GM12878 (cell line): ENCODE measurements around the gene RIMS1. TPM values are rescaled to one million over a fixed set of nuclear protein-coding genes. Genes with fewer than 3 reads are reported as not detected.
A peak's percentile ranks its signal among the peaks of the same experiment; 100 is the strongest.

Source experiments
- ATAC-seq: fragments of 200-7000 bp; cut with Tn5 transposase; 3 replicates; pipeline ENCODE4 v1.9.1; 2020; ENCODE audit warnings: mild to moderate bottlenecking, moderate library complexity
- BruUV-seq: library from RNA; stranded (reverse); fragments of 400-500 nt; replicated peaks from 2 replicates; lab custom pipeline; 2021; lab: Mats Ljungman, UMichigan
- CTCF ChIA-PET: fragments of 300-600 bp; sonication (Branson Sonifier 250); formaldehyde crosslinking; extraction: SDS; loops from one replicate; lab custom pipeline; 2021; ENCODE audit warnings: inconsistent platforms; lab: Yijun Ruan, JAX
- POLR2A ChIA-PET: fragments of 350-600 bp; formaldehyde crosslinking; extraction: SDS; loops from one replicate; lab custom pipeline; 2021; ENCODE audit warnings: inconsistent platforms; lab: Charles Lee
- RAD21 ChIA-PET: fragments of 300-600 bp; sonication (Branson Sonifier 250); formaldehyde crosslinking; loops from one replicate; lab custom pipeline; 2023; ENCODE audit warnings: antibody characterized with exemption; ENCODE audit not compliant: unreplicated experiment; lab: Charles Lee
- SMC1A ChIA-PET: fragments of 300-600 bp; sonication (Branson Sonifier 250); formaldehyde crosslinking; loops from one replicate; lab custom pipeline; 2023; ENCODE audit not compliant: unreplicated experiment, uncharacterized antibody; lab: Charles Lee
- DNase-seq: peaks from one replicate; pipeline ENCODE4 v3.0.0-alpha.2; 2011; ENCODE audit warnings: low read depth, low spot score
- FAIRE-seq: peaks from 3 replicates; lab custom pipeline; 2011; peaks lifted over from hg19 to GRCh38; lab: Jason Lieb, UNC
- H2AFZ ChIP-seq: 2 replicates; pipeline ENCODE4 v1.6.0; 2011; ENCODE audit warnings: low read depth, low read length, control low read depth; ENCODE audit not compliant: control insufficient read depth
- H3K27ac ChIP-seq: 2 replicates; pipeline ENCODE4 v1.5.1; 2011; ENCODE audit warnings: control low read depth; ENCODE audit not compliant: control insufficient read depth, insufficient read depth
- H3K27me3 ChIP-seq, 2 experiments: replicated peaks in 1 of 2; 2 replicates each; pipeline versions ENCODE4 v1.6.0 to v1.6.1; 2011; ENCODE audit warnings: low read length in 1 of 2; ENCODE audit not compliant: control insufficient read depth in 2 of 2, insufficient read depth in 2 of 2
- H3K36me3 ChIP-seq, 2 experiments: 2 replicates each; pipeline ENCODE4 v1.5.1; 2011; ENCODE audit warnings: low read length in 1 of 2; ENCODE audit not compliant: control insufficient read depth in 2 of 2, insufficient read depth in 2 of 2
- H3K4me1 ChIP-seq: 2 replicates; pipeline ENCODE4 v1.6.1; 2011; ENCODE audit warnings: mild to moderate bottlenecking, low read length, moderate library complexity, mixed read lengths; ENCODE audit not compliant: control insufficient read depth, insufficient read depth
- H3K4me2 ChIP-seq: 2 replicates; pipeline ENCODE4 v1.6.0; 2011; ENCODE audit warnings: control low read depth; ENCODE audit not compliant: control insufficient read depth, insufficient read depth
- H3K4me3 ChIP-seq: fragments of 200-600 bp; sonication (generic); 2 replicates; pipeline ENCODE4 v1.5.1; 2016
- H3K79me2 ChIP-seq: 2 replicates; pipeline ENCODE4 v1.6.0; 2011; ENCODE audit warnings: low read length; ENCODE audit not compliant: control insufficient read depth, insufficient read depth
- H3K9ac ChIP-seq: 2 replicates; pipeline ENCODE4 v1.8.0; 2011; ENCODE audit warnings: low read length, control low read depth, mixed read lengths; ENCODE audit not compliant: control insufficient read depth, insufficient read depth
- H3K9me3 ChIP-seq: replicated peaks from 3 replicates; pipeline ENCODE4 v1.5.1; 2011; ENCODE audit warnings: mild to moderate bottlenecking, low read length; ENCODE audit not compliant: control insufficient read depth, insufficient read depth
- H4K20me1 ChIP-seq: 2 replicates; pipeline ENCODE4 v1.6.0; 2011; ENCODE audit not compliant: control insufficient read depth, insufficient read depth
- FOXM1 ChIP-seq: IDR thresholded peaks from 2 replicates; pipeline ENCODE4 v1.6.1; 2012; ENCODE audit warnings: low read depth, mild to moderate bottlenecking, inconsistent platforms, low read length, moderate library complexity
- HDAC2 ChIP-seq: fragments of 200-600 bp; sonication (generic); IDR thresholded peaks from 2 replicates; pipeline ENCODE4 v1.6.1; 2017
- JUNB ChIP-seq: IDR thresholded peaks from 2 replicates; pipeline ENCODE4 v1.6.1; 2016; ENCODE audit warnings: antibody characterized with exemption, mild to moderate bottlenecking
- MEF2A ChIP-seq: IDR thresholded peaks from 2 replicates; pipeline ENCODE4 v1.6.1; 2011; ENCODE audit warnings: low read depth, mild to moderate bottlenecking, low read length, moderate library complexity; ENCODE audit not compliant: insufficient read depth
- PAX8 ChIP-seq: fragments of 450-650 bp; IDR thresholded peaks from 2 replicates; pipeline ENCODE4 v1.6.1; 2017; ENCODE audit warnings: mild to moderate bottlenecking, moderate library complexity
- RELA ChIP-seq: fragments of 450-650 bp; IDR thresholded peaks from 2 replicates; pipeline ENCODE4 v1.8.0; 2014; ENCODE audit warnings: borderline replicate concordance; ENCODE audit not compliant: partially characterized antibody
- SPI1 ChIP-seq: IDR thresholded peaks from 2 replicates; pipeline ENCODE4 v1.6.1; 2011; ENCODE audit warnings: low read depth, mild to moderate bottlenecking, low read length, moderate library complexity, borderline replicate concordance; ENCODE audit not compliant: insufficient read depth
- TCF7 ChIP-seq: IDR thresholded peaks from 2 replicates; pipeline ENCODE4 v1.6.1; 2014; ENCODE audit warnings: antibody characterized with exemption, borderline replicate concordance
- WGBS: methylation state at CpG from one replicate; pipeline ENCODE4 v1.1.6; 2016; ENCODE audit warnings: low lambda C conversion rate; ENCODE audit not compliant: insufficient replicate concordance, insufficient coverage; ENCODE audit errors: missing lambda C conversion rate; 5-methylcytosine and 5-hydroxymethylcytosine counted together
- in situ Hi-C: fragments of 300-500 bp; cut with MboI; formaldehyde crosslinking; loops from 9 replicates; pipeline ENCODE4 v1.14.3; 2018; ENCODE audit warnings: mixed read lengths
- intact Hi-C: fragments of 100-400 bp; cut with micrococcal nuclease; formaldehyde crosslinking; loops from one replicate; pipeline ENCODE4 v1.14.2; 2022; ENCODE audit not compliant: unreplicated experiment
- polyA plus RNA-seq, 11 experiments: library from polyadenylated mRNA; depleted of rRNA in 4 of 11; unstranded in 6 of 11; stranded (reverse) in 5 of 11; fragments of >200 nt; fragmentation: Nextera tagmentation in 4 of 11; fragmentation: Illumina TruSeq in 1 of 11; extraction: Ambion mirVana in 4 of 11; extraction: Trizol in 1 of 11; gene quantifications; 1 replicate in 1 of 11; 2 replicates in 10 of 11; pipeline versions ENCODE4 v1.2.1 to v1.2.3, GENCODE V29; 2011 to 2016; ENCODE audit warnings: inconsistent platforms in 2 of 11, missing spikeins in 2 of 11, low read depth in 1 of 11
- total RNA-seq, 4 experiments: library from RNA; depleted of rRNA in 3 of 4; stranded (reverse); fragments of >200 nt in 3 of 4; fragmentation: Illumina TruSeq in 1 of 4; extraction: Trizol in 1 of 4; gene quantifications; 2 replicates each; pipeline versions ENCODE4 v1.2.1 to v1.2.3, GENCODE V29; 2013 to 2021
- TF ChIP-seq, protein P1 (sequence below): fragments of 450-650 bp; IDR thresholded peaks from 2 replicates; pipeline ENCODE4 v1.6.1; 2017; ENCODE audit warnings: mild to moderate bottlenecking

The RIMS1 gene
- total and polyA plus RNA-seq, 10 of the 15 experiments (the other 5 are each of a cell fraction or from before 2014, with no cell fraction given), result 0.05 to 0.76 (median 0.23) TPM

DNA sequence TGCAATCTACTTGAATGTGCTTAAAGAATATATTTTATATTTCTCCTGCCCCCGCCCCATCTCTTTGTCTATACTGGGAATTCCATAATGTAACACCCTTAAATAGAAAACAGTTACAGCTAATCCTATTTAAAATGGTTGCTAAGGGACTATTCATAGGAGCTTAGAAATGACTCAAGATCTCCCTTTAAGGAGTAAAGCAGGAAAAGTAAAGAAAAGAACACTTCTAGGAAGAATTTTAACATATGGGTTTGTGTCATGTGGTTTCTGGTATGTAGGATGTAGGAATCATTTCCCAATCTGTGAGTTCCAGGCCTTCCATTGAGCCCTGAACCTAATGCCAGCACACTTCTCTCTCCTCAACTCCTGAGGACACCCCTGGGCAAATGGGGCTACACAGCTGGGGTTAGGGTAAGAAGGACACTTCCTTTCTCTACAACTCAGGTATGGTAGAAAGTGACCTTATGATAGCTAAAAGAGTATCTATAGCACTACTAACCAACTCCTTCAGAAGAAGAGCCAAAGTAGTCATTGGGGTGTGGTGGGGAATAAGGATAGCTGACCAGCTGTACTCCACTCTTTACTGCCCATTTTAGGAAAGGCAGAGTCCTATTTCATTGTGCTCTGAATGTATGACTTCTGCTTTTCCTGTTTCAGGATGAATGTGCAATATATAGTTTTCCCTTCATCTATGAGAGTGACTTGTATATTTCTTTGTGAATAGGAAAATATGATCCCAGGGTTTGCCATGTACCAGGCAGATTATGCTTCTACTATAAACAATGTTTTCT, 27.3 kb downstream of the RIMS1 start:
- Histone ChIP-seq H3K9me3 (no peaks in the 10 kb centered on the region), H3K79me2 (no peaks in the 10 kb centered on the region), H3K27me3 (no peaks in the 10 kb centered on the region), H2AFZ (no peak overlapping the region), H3K4me2 (no peak overlapping the region), H3K9ac (no peak overlapping the region), H3K27ac (no peak overlapping the region), H4K20me1 (no peaks in the 10 kb centered on the region), H3K36me3 (no peaks in the 10 kb centered on the region), H3K4me1 (no peaks in the 10 kb centered on the region), H3K4me3 (no peak overlapping the region)
- in situ Hi-C loops (no loop called here), intact Hi-C loops (no loop called here)
- ChIA-PET SMC1A (no interaction called here), POLR2A (no interaction called here), CTCF (interaction anchor here (1.5 kb wide), 1 partner anchor 12 kb away, joined by 5 read pairs; no protein-coding TSS in a partner anchor), RAD21 (no interaction called here)
- no TSS peak for BruUV-seq
- ATAC-seq, result no peak
- no peak for FAIRE-seq
- no peak for DNase-seq
- WGBS, result 79% methylated on average over 1 of the region's 1 CpG
- TF ChIP-seq SPI1, result 0 out of 2 replicates have a peak, but pooled peaks have one; percentile 16
- TF ChIP-seq TCF7, result no peak

DNA sequence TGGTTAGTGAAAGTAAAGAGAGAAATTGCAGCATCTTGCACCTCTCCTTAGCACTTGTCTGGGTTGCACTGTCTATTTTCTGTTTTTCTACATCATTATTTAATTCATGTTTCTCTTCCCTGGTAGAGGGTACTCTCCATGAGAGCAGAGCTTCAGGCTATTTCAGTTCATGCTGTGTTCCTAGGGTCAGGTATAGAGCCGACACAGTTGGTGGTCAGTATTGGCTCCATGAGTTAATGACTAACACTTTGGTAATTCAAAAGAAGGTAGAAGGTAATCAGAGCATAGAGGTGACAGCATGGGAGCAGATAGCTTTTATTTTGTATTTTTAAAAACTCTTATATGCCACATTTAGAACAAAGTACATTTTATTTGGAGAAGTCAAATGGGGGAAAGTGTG, 42.7 kb downstream of the RIMS1 start:
- Histone ChIP-seq H3K4me3 (no peak overlapping the region), H3K9me3 (no peaks in the 10 kb centered on the region), H3K36me3 (no peaks in the 10 kb centered on the region), H3K4me2 (no peak overlapping the region), H3K27ac (no peak overlapping the region), H2AFZ (no peak overlapping the region), H3K4me1 (no peaks in the 10 kb centered on the region), H3K27me3 (no peaks in the 10 kb centered on the region), H3K79me2 (no peaks in the 10 kb centered on the region), H3K9ac (no peak overlapping the region), H4K20me1 (no peaks in the 10 kb centered on the region)
- 50% methylated on average over 1 of the region's 1 CpG for WGBS
- ChIA-PET POLR2A (no interaction called here), RAD21 (no interaction called here), SMC1A (no interaction called here), CTCF (no interaction called here)
- FAIRE-seq (no peak), ATAC-seq (no peak), DNase-seq (no peak)
- TF ChIP-seq HDAC2, result no peak
- no peak for TF ChIP-seq PAX8
- TF ChIP-seq RELA, result no peak
- no peak for TF ChIP-seq JUNB
- no peak for TF ChIP-seq MEF2A
- TF ChIP-seq, protein P1, sequence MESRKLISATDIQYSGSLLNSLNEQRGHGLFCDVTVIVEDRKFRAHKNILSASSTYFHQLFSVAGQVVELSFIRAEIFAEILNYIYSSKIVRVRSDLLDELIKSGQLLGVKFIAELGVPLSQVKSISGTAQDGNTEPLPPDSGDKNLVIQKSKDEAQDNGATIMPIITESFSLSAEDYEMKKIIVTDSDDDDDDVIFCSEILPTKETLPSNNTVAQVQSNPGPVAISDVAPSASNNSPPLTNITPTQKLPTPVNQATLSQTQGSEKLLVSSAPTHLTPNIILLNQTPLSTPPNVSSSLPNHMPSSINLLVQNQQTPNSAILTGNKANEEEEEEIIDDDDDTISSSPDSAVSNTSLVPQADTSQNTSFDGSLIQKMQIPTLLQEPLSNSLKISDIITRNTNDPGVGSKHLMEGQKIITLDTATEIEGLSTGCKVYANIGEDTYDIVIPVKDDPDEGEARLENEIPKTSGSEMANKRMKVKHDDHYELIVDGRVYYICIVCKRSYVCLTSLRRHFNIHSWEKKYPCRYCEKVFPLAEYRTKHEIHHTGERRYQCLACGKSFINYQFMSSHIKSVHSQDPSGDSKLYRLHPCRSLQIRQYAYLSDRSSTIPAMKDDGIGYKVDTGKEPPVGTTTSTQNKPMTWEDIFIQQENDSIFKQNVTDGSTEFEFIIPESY, result no peak
- TF ChIP-seq FOXM1, result no peak
- in situ Hi-C loops, result no loop called here
- BruUV-seq, result no TSS peak
- intact Hi-C loops, result no loop called here
